Omental fat pad (tissue), 4 donors: ENCODE results near the gene FOCAD. TPM values are rescaled to one million over a fixed set of nuclear protein-coding genes. Genes with fewer than 3 reads are reported as not detected.

ENCODE experiments used
- ATAC-seq: fragments of 150-250 bp; one replicate; pipeline ENCODE4 v1.9.1; 2016; ENCODE audit warnings: mild to moderate bottlenecking, moderate library complexity; ENCODE audit not compliant: low FRiP score
- DNase-seq: peaks from one replicate; pipeline ENCODE4 v3.0.0-alpha.2; 2019; ENCODE audit warnings: low spot score
- CTCF ChIP-seq, 3 donors: fragments of 450-650 bp; IDR thresholded peaks; one replicate each; pipeline ENCODE4 v1.5.1; 2016 to 2017; ENCODE audit warnings: antibody characterized with exemption in 3 of 3, mild to moderate bottlenecking in 3 of 3, moderate library complexity in 2 of 3
- total RNA-seq, 4 donors: library from RNA; depleted of rRNA; stranded (reverse); fragments of >200 nt; gene quantifications; one replicate each; pipeline ENCODE4 v1.1.0, GENCODE V29; 2016

FOCAD gene
- total RNA-seq, 4 donors from 2014 or later, result 19.1 to 57.4 (median 30.9) TPM

- ATAC-seq, result no peak
- DNase-seq, result no peak
- no peak for TF ChIP-seq CTCF (IDR thresholded peaks at IDR 0.05)
Measured at GRCh38 chr9:21023861-21024260, 339.8 kb downstream of the FOCAD start.

DNA sequence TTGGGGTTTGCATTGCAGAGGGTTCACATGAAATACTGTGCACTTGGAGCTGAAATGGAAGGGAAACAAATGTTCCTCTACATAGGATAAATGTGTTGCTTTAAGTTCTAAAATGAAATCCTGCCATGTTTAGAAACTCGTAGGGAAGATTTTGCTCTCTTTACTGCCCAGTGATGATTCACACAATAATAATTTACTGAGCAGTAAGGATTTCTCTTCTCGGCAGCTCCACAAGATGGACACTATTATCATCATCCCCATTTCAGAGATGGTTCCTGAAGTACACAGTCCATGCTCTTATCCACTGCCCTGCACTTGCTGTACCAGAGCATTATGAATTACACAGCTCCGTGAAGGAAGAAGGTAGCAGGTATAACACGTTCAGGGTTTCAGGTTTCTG lies 343.2 kb downstream of the FOCAD start:
- no peak for ATAC-seq
- DNase-seq, result no peak

DNA sequence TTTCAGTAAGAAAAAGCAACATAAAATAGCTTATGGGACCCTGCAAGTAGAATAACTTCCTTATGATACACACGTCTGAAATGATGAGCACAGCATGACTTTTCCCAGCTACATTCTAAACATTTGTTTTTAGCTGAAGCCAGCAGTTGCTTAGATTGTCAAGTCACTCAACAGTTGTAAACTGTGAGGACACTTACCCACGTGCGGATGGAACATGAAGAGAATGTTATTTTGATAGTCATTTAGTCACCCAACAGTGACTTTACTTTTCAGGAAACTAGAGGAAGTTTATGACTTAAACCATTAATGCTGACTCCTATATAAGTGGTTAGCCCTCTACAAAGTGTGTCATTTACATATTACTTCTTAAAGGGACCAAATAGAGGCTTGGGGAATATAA lies 344.4 kb downstream of the FOCAD start:
- ATAC-seq, result no peak
- DNase-seq, result no peak
- TF ChIP-seq CTCF (IDR thresholded peaks at IDR 0.05), result no peak

More for the DNA sequence above, 343.2 kb downstream of the FOCAD start:
- no peak for TF ChIP-seq CTCF (IDR thresholded peaks at IDR 0.05)

DNA sequence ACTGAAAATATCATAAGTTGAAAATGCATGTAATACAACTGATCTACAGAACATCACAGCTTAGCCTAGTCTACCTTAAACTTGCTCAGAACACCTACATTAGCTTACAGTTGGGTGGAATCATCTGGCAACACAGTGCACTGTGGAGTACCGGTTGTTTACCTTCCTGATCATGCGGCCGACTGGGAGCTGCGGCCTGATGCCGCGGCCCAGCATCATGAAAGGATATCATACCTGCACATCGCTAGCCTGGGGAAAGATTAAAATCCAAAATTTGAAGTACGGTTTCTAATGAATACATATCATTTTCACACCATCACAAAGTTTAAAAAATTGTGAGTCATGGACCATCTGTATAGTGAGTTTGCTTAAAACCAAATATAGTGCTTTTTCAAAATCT lies 345.6 kb downstream of the FOCAD start:
- no peak for ATAC-seq
- no peak for DNase-seq
- no peak for TF ChIP-seq CTCF (IDR thresholded peaks at IDR 0.05)

GRCh38 chr9:21030389-21031035 lies 346.5 kb downstream of the FOCAD start:
- DNase-seq (no peak), ATAC-seq (peak; percentile 60)
- TF ChIP-seq CTCF (IDR thresholded peaks at IDR 0.05), result no peak

DNA sequence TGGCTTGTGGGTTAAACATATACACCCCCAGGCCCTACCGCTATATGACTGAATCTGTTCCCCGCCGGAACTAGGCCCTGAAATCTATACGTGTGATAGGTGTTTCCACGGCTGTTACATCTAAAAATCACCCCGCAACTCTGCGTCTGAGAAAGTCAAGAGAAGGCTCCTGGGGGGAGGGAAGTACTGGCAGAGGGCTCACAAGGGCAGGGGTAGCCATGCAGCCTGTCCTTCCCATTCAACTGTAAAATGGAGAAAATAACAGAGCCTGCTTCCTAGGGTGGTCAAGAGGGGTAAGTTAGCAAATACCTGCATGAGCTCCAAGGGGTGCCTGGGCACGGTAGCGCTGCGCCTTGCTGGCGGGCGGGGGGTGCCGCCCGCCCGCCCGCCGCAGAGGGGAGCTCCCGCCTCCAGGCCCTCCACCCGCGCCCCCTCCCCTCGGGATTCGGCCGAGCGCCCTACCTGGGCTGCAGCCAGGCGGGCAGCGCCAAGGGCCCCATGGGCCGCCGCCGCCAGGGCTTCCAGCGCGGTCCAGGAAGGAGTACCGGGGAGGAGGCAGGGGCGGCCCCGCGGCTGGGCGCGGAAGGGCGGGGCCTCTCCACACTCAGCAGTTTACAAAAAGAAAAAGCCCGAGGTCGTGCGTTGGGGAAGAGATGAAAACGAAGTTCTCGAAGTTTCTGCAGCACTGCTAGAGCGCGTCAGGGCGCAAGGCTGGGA lies 347.2 kb downstream of the FOCAD start, which contains the start of gene HACD4:
TSS of gene HACD4 (minus strand) at position 550 of the 717 bp plus-strand sequence. CDS start at position 500, 50 bp downstream.
- ATAC-seq (peak; percentile 74), DNase-seq (no peak)
- TF ChIP-seq CTCF (IDR thresholded peaks at IDR 0.05), result no peak

GRCh38 chr9:21031808-21032183 lies 347.7 kb downstream of the FOCAD start:
- DNase-seq, result no peak
- ATAC-seq, result no peak
- no peak for TF ChIP-seq CTCF (IDR thresholded peaks at IDR 0.05)
